NCI-H345 treated with DMSO at 0.1 percent for 48 hours (cell line): ENCODE measurements around the gene ETS1.

Experiments used
- DNase-seq: peaks from one replicate; lab custom pipeline; 2025; ENCODE audit not compliant: unreplicated experiment; lab: John Stamatoyannopoulos, UW

The ETS1 gene

DNA sequence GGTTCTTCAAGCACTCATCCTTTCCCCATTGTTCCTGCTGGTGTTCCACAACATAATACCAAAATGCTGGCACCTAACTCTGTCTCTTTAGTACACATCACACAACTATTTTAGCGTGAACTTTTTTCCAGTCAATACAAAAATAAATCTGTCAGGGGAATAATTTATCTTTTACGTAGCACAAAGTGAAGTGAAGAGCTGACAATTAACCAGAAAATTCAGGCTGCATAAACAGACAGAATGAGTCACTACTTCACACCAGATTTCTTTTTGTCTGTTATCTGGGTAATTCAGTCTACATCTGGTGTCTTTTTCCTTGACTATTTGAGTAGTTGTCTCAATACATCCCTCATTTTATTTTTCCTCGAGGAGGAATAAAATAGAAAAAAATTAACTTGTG lies 7.9 kb upstream of the ETS1 start:
- DNase-seq, result no peak

DNA sequence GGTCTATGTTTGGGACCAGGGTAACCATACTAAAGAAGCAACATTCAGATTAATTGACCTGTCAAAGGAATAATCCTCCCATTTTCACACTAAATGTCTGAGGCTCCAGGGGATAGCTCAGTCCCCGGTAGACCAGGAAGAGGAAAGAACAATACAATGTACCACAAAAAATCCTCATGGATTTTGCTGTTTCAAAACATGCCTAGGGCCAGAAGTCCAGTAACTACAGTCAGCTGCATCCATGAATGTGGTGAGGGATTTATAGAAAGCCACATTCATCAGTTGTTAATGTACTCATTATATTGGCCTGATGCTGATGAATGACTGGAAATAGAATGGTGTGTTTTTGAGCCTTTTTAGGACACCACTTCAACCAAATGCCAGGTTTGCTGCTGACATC lies 6.9 kb upstream of the ETS1 start:
- DNase-seq, result no peak

DNA sequence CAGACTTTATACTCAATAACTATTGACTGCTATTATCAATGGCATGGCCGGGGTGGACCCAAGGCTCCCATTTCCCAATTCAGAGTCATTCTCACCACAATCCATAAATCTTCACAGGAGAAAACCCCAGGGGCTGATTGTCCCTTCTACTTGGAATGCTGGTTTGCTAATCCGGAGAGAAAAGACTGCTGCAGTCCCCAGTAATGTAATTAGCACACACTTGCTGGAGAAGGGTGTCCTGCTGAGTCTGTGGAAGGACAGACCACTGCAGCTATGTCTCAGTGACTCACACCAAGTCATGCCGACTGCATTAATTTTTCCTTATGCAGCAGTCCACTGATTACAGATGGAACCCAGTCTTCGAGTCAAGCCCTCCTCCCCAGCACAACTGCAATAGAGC lies 5.9 kb upstream of the ETS1 start:
- DNase-seq, result no peak

DNA sequence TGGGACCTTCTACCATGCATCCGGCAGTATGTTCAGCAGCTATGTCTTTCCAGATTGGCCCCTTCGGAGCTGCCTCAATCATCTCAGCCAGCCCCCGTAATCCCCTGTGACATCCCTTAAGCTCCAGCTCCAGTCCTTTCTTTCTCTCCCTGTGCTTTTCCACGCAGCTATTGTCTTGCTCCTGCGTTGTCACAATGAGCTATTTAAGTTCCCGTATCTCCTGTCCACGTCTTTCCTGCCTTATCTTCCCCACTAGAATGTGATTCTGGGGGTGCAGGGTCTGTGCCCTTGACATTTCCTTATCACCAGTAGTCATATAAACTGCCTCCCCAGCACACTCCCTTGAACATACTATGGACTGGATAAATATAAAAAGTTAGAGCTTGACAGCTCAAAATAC lies 5.1 kb upstream of the ETS1 start:
- DNase-seq, result no peak

DNA sequence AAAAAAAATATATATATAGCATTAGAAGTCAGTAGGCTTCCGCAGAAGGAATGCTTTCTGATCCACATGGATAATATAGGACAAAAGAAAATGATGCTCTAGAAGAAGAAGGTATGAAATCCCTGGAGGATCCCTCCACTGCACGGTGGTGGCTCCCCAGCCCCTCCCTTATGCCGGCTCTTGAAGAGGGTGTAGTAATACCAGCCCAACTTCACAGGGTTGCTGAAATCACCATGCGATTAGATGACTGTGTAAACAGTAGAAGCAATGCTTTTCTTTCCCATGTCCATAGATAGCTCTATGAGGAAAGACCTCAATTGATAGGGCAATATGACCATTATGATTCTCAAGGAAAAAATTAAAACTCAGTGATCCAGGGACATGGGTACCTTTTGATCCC lies 3.2 kb upstream of the ETS1 start:
- no peak for DNase-seq

DNA sequence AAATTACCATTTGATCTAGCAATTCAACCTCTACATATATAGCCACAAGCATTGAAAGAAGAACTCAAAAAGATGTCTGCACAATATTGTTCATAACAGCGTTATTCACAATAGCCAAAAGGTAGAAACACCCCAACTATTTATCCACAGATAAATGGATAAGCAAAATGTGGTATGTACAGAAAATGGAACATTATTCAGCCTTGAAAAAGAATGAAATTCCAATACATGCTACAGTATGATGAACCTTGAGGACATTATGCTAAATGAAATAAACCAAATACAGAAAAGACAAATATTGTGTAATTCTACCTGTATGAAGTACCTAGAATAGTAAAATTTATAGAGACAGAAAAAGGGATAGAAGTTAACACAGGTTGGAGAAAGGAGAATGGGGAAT lies 2.6 kb upstream of the ETS1 start:
- no peak for DNase-seq

DNA sequence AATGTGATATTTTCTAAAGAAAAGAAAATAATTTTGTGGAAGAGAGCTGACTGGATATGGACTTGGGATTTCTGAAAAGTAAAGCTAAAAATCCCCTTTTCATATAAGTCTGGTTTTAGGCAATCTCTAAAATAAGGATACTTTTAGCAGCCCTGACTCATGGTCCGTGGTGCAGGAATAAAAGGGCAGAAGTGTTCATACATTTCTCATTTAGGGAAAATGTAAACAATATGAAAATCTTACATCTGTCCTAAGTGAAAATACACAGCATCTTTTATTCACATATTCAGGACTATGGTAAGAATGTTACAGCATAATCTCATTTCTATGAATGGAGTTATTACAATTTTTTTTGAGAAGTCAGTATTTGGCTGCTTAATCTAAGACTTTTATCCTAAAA lies 735 bp upstream of the ETS1 start:
- DNase-seq, result no peak

DNA sequence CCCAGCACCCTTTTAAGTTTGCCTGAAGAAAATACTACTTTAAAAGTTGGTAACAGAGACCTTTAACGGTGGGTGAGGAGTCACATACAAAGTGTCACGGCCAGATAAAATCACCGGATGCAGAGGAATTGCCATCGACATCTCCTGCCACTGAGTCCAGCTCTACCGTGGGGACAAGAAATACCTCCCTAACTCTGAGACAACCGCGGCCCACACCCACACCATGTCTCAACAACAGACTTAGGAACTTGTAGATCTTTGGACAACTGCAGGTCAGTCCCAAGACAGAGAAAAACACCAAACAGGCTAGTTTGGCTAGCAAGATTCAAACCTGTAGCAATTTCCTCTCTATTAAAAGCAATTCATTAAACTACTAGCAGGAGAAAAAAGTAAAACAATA lies 669 bp downstream of the ETS1 start:
- no peak for DNase-seq

DNA sequence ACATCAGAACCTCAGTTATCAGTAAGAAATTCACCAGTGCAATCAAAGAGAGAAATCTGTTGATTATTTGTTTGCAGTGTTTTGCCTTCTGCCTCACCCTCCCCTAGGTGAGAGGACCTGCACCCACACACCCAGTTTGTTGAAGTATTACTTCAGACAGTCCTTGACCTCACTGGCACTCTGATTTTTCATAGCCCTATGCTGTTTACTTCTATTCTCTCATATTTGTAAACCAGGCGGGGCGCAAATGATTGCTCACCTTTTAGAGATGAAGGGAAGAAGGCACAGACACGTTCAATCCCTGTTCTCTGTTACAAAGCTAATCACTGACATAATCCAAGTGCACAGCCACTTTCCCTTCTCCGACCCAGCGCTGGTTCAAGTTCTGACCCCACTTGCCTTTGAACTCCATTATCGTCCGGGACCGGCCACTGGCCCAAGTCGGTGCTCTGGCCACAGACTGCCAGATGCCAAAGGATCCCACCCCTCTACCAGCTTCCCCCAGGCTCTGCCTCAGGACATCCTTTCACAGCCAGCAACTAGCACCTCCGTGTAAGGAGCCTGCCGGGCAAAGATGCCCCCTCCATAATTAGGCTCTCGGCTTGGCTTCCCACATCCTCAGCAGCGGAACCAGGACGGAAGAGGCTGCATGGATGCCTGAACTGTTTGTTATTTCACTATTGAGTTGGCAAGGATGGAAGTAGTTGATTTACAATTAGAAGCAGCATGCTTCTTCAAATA lies 1.7 kb downstream of the ETS1 start:
- DNase-seq, result no peak

DNA sequence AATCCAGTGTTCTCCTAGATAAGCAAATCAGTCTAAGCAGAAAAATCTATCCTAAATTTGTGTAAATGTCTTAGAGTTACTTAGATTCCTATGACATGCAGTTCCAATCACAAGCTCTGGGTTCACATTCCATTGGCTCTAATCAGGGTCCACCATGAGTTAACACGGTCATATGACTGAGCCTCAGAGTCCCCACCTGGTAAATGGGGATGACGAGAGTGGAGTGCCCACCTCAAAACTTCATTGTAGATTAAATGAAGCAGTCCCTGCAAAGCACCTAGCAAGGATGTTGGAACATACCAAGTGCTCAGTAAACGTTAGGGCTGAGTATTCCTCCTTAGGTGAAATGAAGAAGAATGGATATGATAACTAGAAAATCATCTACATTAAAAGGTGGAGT lies 3.1 kb downstream of the ETS1 start:
- no peak for DNase-seq

DNA sequence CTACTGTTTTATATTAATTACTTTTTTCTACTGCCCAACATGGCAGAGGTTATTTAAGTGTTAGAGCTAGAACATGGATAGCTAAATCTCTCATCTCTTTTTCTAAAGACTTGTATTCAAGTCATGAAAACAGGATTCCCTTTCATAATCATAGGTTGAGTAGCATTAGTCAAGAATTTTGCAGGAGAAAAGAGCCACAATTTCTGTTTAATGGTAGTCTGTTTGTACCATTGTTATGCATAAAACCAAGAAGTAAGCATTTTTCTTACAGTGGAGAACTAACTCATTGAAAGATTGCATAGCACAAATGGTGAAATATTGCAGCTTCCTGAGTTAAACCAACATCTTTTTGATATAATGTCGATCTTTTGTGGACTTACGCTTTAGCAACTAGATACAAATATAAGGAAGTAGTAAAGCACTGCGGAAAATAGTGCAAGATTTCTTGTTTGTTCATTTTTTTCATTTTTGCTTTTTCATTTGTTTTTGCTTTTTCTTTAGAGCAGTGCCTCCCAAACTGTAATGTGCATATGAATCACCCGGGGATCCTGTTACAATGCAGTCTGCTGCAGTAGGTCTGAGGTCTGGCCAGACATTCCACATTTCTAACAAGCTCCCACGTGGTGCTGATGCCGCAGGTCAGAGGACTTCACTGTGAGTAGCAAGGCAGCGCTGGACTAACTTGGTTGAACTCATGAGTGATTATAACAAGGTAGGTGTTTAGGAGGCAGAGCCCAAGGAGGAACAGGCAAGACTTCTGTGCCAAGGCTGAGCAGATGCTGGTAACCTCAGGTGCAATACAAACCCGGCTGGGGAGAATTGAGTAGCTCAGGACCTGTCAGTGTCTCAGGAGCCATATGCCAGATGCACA lies 4.6 kb downstream of the ETS1 start:
- no peak for DNase-seq

DNA sequence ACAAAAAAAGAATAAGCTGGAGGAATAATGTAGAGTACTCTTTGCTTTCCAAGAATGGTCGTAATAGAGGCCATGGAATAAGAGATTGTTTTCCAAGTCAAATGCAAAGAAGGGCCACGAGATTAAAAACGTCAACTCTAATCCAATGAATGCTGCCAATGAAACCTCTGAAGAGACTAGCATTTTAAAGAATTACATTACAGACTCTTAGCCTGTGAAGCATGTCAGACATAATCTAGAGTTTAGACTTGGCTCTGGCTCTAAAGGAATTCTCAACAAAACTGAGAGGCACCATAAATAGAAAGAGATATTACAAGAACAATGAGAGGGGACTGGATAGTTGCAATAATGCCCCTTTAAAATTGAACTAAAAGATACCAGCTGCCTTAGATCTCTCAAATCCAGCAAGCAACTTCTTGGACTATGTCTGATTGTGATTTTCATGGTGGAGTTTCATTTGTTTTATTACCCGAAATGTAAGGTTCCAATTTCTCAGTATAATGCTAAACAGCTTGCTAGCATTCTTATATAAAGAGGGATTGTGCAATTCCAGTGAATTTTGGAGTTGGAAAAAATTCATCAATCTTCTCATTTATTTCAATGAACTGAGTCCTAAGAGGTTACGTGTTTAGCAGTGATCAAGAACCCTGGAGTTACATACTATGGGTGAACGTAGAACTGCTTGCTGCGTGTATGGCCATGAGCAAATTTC lies 5.6 kb downstream of the ETS1 start:
- no peak for DNase-seq

DNA sequence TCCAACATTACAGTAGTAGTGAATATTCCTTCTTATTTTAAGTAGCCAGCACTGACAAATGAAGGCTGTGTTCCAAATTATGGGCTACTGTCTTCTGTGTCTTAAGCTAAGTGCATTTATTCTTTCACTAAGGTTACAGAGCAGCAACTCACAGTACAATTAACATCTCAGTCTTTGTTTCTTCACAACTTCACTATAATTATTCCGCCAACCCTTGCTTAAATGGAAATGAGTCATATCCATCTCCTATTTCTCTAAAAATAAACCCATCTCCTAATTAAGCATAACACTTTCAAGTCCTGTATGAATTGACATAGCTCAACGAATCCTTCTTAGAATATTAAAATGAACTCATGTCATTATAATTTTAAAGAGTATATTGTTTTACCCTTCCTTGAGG lies 6.7 kb downstream of the ETS1 start:
- DNase-seq, result no peak

DNA sequence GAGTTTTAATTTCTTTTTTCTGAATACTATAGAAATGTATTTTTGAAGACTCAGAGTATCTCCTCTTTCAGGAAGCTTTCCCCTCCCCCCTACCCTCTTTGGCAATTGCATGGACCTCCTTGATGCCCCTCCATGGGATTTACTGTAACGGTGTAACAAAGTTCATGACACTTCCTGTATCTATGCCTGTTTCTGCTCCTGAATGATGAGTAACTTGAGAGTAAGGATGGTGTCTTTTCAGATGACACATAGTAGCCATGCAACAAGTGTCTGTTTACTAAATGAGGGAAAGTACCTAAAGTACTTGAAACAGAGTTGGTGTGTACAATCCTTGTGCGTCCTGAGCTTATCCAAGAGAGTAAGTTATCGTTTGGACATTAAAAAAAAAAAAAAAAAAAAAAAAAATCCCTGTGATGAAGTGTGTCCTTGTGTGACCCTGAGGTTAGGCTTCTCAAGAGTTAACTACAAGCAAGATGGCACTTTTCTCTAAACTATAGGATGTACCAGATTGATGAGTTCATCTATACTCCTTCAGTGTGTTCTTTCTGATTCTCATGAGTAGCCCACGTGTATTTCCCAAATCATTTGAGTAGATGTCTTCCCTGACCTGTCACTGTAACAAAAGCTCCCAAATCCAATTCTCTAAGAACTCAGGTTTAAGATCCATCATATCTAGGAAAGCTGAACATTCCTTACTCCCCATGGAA lies 7.4 kb downstream of the ETS1 start:
- no peak for DNase-seq

DNA sequence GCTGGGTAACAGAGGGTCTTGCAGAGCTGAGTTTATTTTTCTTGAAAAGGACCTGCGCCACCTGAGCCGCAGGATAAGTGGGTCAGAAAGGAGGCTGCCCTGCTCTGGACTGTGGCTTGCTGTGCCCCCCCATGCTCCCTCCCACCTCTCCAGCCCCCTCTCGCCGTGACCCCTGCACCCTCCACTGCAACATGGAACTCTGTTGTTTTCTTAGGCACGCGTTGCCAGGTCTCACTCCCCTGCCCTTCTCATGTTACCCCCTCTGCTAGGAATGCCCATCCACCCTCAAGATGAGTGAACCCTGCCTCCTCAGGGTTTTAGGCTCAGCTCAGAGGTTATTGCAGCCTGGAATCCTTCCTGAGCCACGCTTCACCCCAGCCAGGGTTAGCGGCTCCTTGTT lies 10.8 kb downstream of the ETS1 start:
- no peak for DNase-seq

DNA sequence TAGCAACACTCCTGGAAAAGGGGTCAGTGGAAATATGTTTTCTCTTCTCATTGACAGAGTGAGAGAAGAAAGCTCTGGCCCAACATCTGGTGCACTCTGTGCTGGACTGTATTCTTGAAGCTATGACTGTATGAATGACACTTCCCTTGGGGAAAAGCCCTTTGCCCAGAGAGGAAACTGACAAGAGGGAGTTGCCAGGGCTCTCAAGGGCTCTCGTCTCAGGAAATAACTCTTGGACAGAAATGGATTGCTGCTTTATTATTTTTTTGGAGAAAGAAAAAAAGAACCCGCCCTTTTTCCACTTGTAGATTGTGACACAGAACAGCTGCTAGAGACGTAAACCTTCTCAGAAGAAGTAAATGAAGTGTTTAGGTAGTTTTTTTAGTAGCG lies 11.4 kb downstream of the ETS1 start:
- DNase-seq, result no peak

DNA sequence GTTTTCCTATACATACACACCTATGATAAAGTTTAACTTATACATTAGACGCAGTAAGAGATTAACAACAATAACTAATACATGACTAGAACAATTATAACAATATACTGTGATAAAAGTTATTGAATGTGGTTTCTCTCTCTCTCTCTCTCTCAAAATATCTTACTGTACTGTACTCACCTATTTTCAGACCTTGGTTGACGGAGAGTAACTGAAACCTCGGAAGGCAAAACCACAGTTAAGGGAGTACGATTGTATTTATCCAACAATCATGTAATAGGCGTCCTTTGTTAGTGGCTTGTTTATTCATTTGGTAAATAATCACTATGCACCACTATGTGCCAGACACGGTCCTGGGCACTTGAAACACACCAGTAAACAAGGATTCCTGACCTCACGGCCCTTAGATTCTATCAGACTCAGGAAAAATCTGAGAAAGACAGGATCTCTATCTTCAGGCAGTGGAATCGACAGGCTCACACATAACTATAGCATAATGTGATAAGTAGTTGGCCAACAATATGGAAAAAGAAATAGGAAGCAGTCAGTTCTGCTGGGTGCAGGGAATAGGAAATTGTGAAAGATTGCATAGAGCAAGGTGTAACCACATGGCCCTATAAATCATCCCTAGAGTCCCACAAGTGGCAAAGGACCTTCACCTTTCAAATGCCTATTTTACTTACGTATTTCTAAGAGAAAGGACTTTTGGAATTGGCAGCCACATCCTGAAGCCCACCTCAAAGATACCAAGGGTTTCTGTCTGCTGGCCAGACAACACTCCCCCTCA lies 12.0 kb downstream of the ETS1 start:
- no peak for DNase-seq

DNA sequence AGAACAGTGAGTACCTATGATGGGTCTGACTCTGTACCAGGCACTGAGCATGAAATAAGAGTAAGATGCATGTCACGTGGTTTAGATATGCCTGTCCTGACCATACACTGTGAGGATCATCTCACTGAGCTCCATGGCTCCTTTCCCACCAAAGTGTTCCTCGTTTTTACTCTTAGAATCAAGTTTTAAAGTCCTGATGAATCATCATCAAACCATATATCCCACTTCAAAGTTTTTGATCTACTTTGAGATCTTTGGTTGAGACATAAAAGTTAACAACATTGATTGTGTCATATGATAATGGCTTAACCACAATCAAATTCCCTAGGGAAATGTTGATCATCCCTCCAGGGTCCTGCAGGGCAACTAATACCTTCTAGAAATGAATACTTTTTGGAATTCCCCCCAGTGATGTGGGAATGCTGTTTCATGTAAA lies 12.8 kb downstream of the ETS1 start:
- DNase-seq, result no peak

DNA sequence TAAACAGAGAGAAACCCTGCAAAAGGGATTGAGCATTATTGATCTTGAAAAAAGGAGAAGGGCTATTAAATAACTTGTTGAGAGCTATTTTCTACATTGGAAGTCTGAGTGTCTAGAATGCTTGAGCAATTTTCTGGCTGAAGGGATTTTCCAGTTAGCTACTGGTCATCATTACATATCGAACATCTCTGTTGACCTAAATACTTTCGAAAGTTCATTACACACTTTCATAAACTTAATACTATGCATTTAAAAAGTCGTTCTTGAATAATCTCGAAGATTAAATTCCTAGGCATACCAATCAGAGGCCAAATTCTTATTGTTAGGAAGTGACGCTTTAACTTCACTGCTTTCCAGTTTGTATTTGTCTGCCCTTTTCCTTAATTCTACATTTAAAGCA lies 13.7 kb downstream of the ETS1 start:
- DNase-seq, result no peak

DNA sequence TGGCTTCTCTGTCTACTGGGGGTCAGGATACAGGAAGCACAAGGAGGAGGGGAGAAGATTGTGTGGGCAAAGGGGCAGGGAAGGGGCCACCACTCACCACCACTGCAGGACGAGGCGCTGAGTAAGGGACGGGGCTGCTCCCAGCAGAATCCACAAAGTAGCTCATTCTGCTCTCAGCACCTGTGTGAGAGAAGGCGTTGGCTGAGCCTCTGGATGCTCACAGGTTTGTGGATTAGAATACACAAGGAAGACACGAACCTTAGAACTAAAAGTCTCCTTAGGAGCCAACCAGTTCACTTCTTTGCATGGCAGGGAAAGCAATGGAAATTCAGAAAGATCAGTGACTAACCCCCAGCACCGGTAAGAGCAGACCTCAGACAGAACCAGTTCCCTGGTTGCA lies 14.4 kb downstream of the ETS1 start:
- DNase-seq, result no peak

DNA sequence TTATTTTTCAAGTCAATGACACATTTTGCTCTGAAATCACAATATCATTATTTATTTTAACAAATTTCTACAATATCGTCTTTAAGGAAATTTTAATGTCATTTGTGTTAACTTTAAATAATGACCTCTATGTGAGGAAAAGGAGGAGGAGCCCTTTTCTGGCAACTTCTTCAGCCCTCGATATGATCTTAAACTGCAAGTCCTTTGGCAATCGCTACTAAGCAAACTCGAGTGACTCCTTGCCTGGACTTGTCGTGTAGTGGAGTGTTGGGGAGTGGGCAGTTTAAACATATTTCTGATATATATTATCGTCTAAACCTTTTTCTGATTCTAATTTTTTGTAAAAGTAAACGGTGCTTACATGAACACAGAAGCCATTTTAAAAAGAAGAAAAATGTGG lies 16.7 kb downstream of the ETS1 start:
- DNase-seq, result no peak
